H1 (cell line): ENCODE measurements around the gene EFHB. TPM values are rescaled to one million over a fixed set of nuclear protein-coding genes. Genes with fewer than 3 reads are reported as not detected.

Experiments used
- CTCF ChIA-PET: fragments of 300-600 bp; sonication (Branson Sonifier 250); formaldehyde crosslinking; loops from one replicate; lab custom pipeline; 2021; ENCODE audit not compliant: partially characterized antibody; lab: Charles Lee
- POLR2A ChIA-PET: fragments of 300-600 bp; sonication (Branson Sonifier 250); formaldehyde crosslinking; loops from one replicate; lab custom pipeline; 2021; ENCODE audit warnings: inconsistent platforms; ENCODE audit not compliant: partially characterized antibody; lab: Charles Lee
- DNase-seq, 2 experiments: peaks; one replicate each; pipeline versions ENCODE4 v3.0.0 to v3.0.0-alpha.2; 2010 to 2022; ENCODE audit warnings: low spot score in 2 of 2, low read depth in 1 of 2, mixed read lengths in 1 of 2
- FAIRE-seq: peaks from 2 replicates; lab custom pipeline; 2011; peaks lifted over from hg19 to GRCh38; lab: Jason Lieb, UNC
- H2AFZ ChIP-seq: 2 replicates; pipeline ENCODE4 v1.8.1; 2012; ENCODE audit warnings: low read length, inconsistent platforms
- H2AK5ac ChIP-seq: 2 replicates; pipeline ENCODE4 v1.6.1; 2013; ENCODE audit warnings: low read depth, low read length
- H2BK120ac ChIP-seq: replicated peaks from 2 replicates; pipeline ENCODE3; 2013; ENCODE audit warnings: low read depth, low read length, inconsistent platforms
- H2BK12ac ChIP-seq: 2 replicates; pipeline ENCODE4 v1.6.1; 2013; ENCODE audit warnings: low read depth, low read length
- H2BK15ac ChIP-seq: 2 replicates; pipeline ENCODE4 v1.6.1; 2013; ENCODE audit warnings: low read length
- H2BK20ac ChIP-seq: 2 replicates; pipeline ENCODE4 v1.6.1; 2013; ENCODE audit warnings: low read length
- H2BK5ac ChIP-seq: 2 replicates; pipeline ENCODE4 v1.6.1; 2013; ENCODE audit warnings: low read depth, low read length
- H3K14ac ChIP-seq: 2 replicates; pipeline ENCODE4 v1.6.1; 2013; ENCODE audit warnings: inconsistent platforms; ENCODE audit not compliant: insufficient read length
- H3K18ac ChIP-seq: 2 replicates; pipeline ENCODE4 v1.6.1; 2013; ENCODE audit warnings: low read length; ENCODE audit errors: extremely low read depth
- H3K23ac ChIP-seq: 2 replicates; pipeline ENCODE4 v1.6.1; 2013; ENCODE audit warnings: inconsistent platforms; ENCODE audit not compliant: insufficient read length
- H3K23me2 ChIP-seq: 2 replicates; pipeline ENCODE4 v1.6.1; 2013; ENCODE audit warnings: low read depth, low read length
- H3K27ac ChIP-seq: 2 replicates; pipeline ENCODE4 v1.6.1; 2011; ENCODE audit warnings: low read depth, low read length, inconsistent platforms
- H3K27me3 ChIP-seq, 4 experiments: replicated peaks in 1 of 4; 1 replicate in 1 of 4; 2 replicates in 3 of 4; pipeline versions ENCODE4 v1.6.1 to v1.8.1; 2011 to 2013; ENCODE audit warnings: low read length in 3 of 4, mild to moderate bottlenecking in 3 of 4, inconsistent platforms in 2 of 4, mixed read lengths in 2 of 4, moderate library complexity in 1 of 4; ENCODE audit not compliant: control insufficient read depth in 3 of 4, insufficient read depth in 3 of 4; ENCODE audit errors: extremely low read depth in 1 of 4
- H3K36me3 ChIP-seq, 4 experiments: 2 replicates each; pipeline versions ENCODE4 v1.6.1 to v1.8.1; 2011 to 2013; ENCODE audit warnings: mild to moderate bottlenecking in 4 of 4, low read length in 3 of 4, moderate library complexity in 2 of 4, control low read depth in 1 of 4, inconsistent platforms in 1 of 4; ENCODE audit not compliant: insufficient read depth in 4 of 4, control insufficient read depth in 2 of 4
- H3K4ac ChIP-seq: replicated peaks from 2 replicates; pipeline ENCODE3; 2013; ENCODE audit warnings: low read length, low read depth, mixed read lengths, inconsistent platforms; ENCODE audit not compliant: insufficient read length
- H3K4me1 ChIP-seq, 4 experiments: replicated peaks in 1 of 4; 1 replicate in 1 of 4; 2 replicates in 3 of 4; pipeline versions ENCODE4 v1.6.1 to v1.8.1; 2011 to 2013; ENCODE audit warnings: low read length in 3 of 4, inconsistent platforms in 2 of 4, mixed read lengths in 1 of 4; ENCODE audit not compliant: insufficient read depth in 4 of 4, control insufficient read depth in 3 of 4
- H3K4me2 ChIP-seq, 2 experiments: 2 replicates each; pipeline versions ENCODE4 v1.6.1 to v1.8.1; 2011 to 2013; ENCODE audit warnings: low read depth in 2 of 2, low read length in 2 of 2, control low read depth in 1 of 2, inconsistent platforms in 1 of 2, mild to moderate bottlenecking in 1 of 2; ENCODE audit not compliant: insufficient read depth in 1 of 2
- H3K4me3 ChIP-seq, 4 experiments: fragments of 200-600, 300-600 bp in 1 of 4; sonication (generic), shearing (Covaris generic), sonication (Bioruptor Twin) in 1 of 4; 2 replicates each; pipeline versions ENCODE4 v1.5.1 to v1.8.1; 2011 to 2016; ENCODE audit warnings: low read length in 4 of 4, low read depth in 3 of 4, control low read depth in 2 of 4, inconsistent platforms in 2 of 4, mild to moderate bottlenecking in 2 of 4, mixed read lengths in 1 of 4, moderate library complexity in 1 of 4; ENCODE audit not compliant: insufficient read depth in 2 of 4; ENCODE audit errors: extremely low read depth in 1 of 4
- H3K56ac ChIP-seq: replicated peaks from 2 replicates; pipeline ENCODE3; 2013; ENCODE audit warnings: low read depth, mild to moderate bottlenecking, mixed read lengths, low read length, inconsistent platforms; ENCODE audit not compliant: insufficient read length
- H3K79me1 ChIP-seq: 2 replicates; pipeline ENCODE4 v1.6.1; 2013; ENCODE audit warnings: low read depth, low read length, control low read depth
- H3K79me2 ChIP-seq, 2 experiments: 2 replicates each; pipeline versions ENCODE4 v1.6.1 to v1.8.1; 2012 to 2013; ENCODE audit warnings: low read length in 2 of 2, mild to moderate bottlenecking in 2 of 2, inconsistent platforms in 1 of 2; ENCODE audit not compliant: insufficient read depth in 2 of 2, control insufficient read depth in 1 of 2
- H3K9ac ChIP-seq, 4 experiments: replicated peaks in 1 of 4; 1 replicate in 1 of 4; 2 replicates in 3 of 4; pipeline versions ENCODE4 v1.6.1 to v1.8.1; 2011 to 2013; ENCODE audit warnings: low read depth in 3 of 4, low read length in 3 of 4, control low read depth in 2 of 4, mild to moderate bottlenecking in 2 of 4, moderate library complexity in 2 of 4, inconsistent platforms in 1 of 4; ENCODE audit errors: extremely low read depth in 1 of 4
- H3K9me3 ChIP-seq, 2 experiments: 2 replicates each; pipeline versions ENCODE4 v1.6.1 to v1.8.1; 2012 to 2013; ENCODE audit warnings: mild to moderate bottlenecking in 2 of 2, moderate library complexity in 2 of 2, control low read depth in 1 of 2, inconsistent platforms in 1 of 2, low read depth in 1 of 2, low read length in 1 of 2, mixed read lengths in 1 of 2; ENCODE audit not compliant: insufficient read depth in 2 of 2
- H4K20me1 ChIP-seq, 2 experiments: replicated peaks in 1 of 2; 2 replicates each; pipeline versions ENCODE3 to v1.8.1; 2011 to 2013; ENCODE audit warnings: inconsistent platforms in 2 of 2, low read length in 2 of 2, mild to moderate bottlenecking in 1 of 2; ENCODE audit not compliant: insufficient read depth in 2 of 2, control insufficient read depth in 1 of 2
- H4K5ac ChIP-seq: 2 replicates; pipeline ENCODE4 v1.6.1; 2013; ENCODE audit warnings: low read length, low read depth, mixed read lengths, inconsistent platforms; ENCODE audit not compliant: insufficient read length
- H4K8ac ChIP-seq: 2 replicates; pipeline ENCODE4 v1.8.0; 2013; ENCODE audit warnings: mild to moderate bottlenecking, moderate library complexity, low read length, inconsistent platforms; ENCODE audit not compliant: insufficient read depth; ENCODE audit errors: extremely low read depth
- H4K91ac ChIP-seq: replicated peaks from 2 replicates; pipeline ENCODE3; 2013; ENCODE audit warnings: low read length, mixed read lengths, inconsistent platforms; ENCODE audit not compliant: insufficient read length
- CHD2 ChIP-seq: IDR thresholded peaks from 2 replicates; pipeline ENCODE4 v1.6.1; 2012; ENCODE audit warnings: low read length, improper control_type of control experiment
- GABPA ChIP-seq: IDR thresholded peaks from 2 replicates; pipeline ENCODE4 v1.6.1; 2011; ENCODE audit warnings: mild to moderate bottlenecking, low read length, moderate library complexity, borderline replicate concordance; ENCODE audit not compliant: insufficient read depth
- POLR2A ChIP-seq, 2 experiments: IDR thresholded peaks; 1 replicate in 1 of 2; 2 replicates in 1 of 2; pipeline ENCODE4 v1.6.1; 2011; ENCODE audit warnings: low read depth in 2 of 2, low read length in 2 of 2, mild to moderate bottlenecking in 2 of 2; ENCODE audit errors: control extremely low read depth in 1 of 2
- RFX5 ChIP-seq: IDR thresholded peaks from 2 replicates; pipeline ENCODE4 v1.6.1; 2011; ENCODE audit warnings: low read depth, low read length, improper control_type of control experiment, borderline replicate concordance
- RXRA ChIP-seq: IDR thresholded peaks from 2 replicates; pipeline ENCODE4 v1.6.1; 2011; ENCODE audit warnings: low read depth, mild to moderate bottlenecking, low read length, moderate library complexity; ENCODE audit not compliant: insufficient read depth
- SAP30 ChIP-seq: fragments of 300-600 bp; sonication (generic); IDR thresholded peaks from 2 replicates; pipeline ENCODE4 v1.7.1; 2012; ENCODE audit warnings: low read length, moderate library complexity, mild to moderate bottlenecking, inconsistent platforms; ENCODE audit not compliant: insufficient read depth, insufficient replicate concordance
- SIN3A ChIP-seq, 2 experiments: IDR thresholded peaks in 1 of 2; conservative IDR thresholded peaks in 1 of 2; 2 replicates each; pipeline ENCODE4 v1.6.1; 2011 to 2012; ENCODE audit warnings: low read length in 2 of 2, improper control_type of control experiment in 1 of 2, low read depth in 1 of 2, mild to moderate bottlenecking in 1 of 2
- SIX5 ChIP-seq: IDR thresholded peaks from 2 replicates; pipeline ENCODE4 v1.6.1; 2011; ENCODE audit warnings: mild to moderate bottlenecking, low read depth, low read length
- SP4 ChIP-seq: IDR thresholded peaks from 2 replicates; pipeline ENCODE4 v1.6.1; 2012; ENCODE audit warnings: low read length, inconsistent platforms
- YY1 ChIP-seq: IDR thresholded peaks from 2 replicates; pipeline ENCODE4 v1.6.1; 2011; ENCODE audit warnings: low read depth, mild to moderate bottlenecking, low read length
- ZNF274 ChIP-seq: IDR thresholded peaks from 2 replicates; pipeline ENCODE4 v1.7.0; 2012; ENCODE audit warnings: low read length, borderline replicate concordance; ENCODE audit errors: extremely low read depth
- WGBS, 2 experiments: shearing (Covaris generic) in 1 of 2; methylation state at CpG; one replicate each; pipeline versions ENCODE4 v1.1.6 to v1.1.7; 2013 to 2015; ENCODE audit warnings: low lambda C conversion rate in 2 of 2, mixed read lengths in 2 of 2, inconsistent platforms in 1 of 2, low coverage in 1 of 2, missing lambda C conversion rate in 1 of 2; ENCODE audit not compliant: insufficient replicate concordance in 2 of 2, insufficient coverage in 1 of 2, insufficient read length in 1 of 2; ENCODE audit errors: extremely low coverage in 1 of 2, missing lambda C conversion rate in 1 of 2; 5-methylcytosine and 5-hydroxymethylcytosine counted together
- polyA plus RNA-seq, 7 experiments: library from polyadenylated mRNA; depleted of rRNA in 3 of 7; stranded (reverse) in 5 of 7; unstranded in 2 of 7; fragments of >200 nt in 5 of 7; fragments of 200-250 nt in 2 of 7; gene quantifications; 1 replicate in 5 of 7; 2 replicates in 1 of 7; 4 replicates in 1 of 7; pipeline versions ENCODE4 v1.2.1 to v1.2.3, GENCODE V29; 2011 to 2013; ENCODE audit warnings: missing spikeins in 2 of 7, mixed read lengths in 2 of 7
- total RNA-seq: library from RNA; stranded (reverse); fragmentation: NEBNext Ultra II Directional; extraction: Animal tissue kit (Norgen Biotek cat#: 25700); gene quantifications from 2 replicates; pipeline ENCODE4 v1.2.1, GENCODE V29; 2021
- TF ChIP-seq, protein P1 (sequence below): IDR thresholded peaks from 2 replicates; pipeline ENCODE4 v1.6.1; 2012; ENCODE audit warnings: low read length, inconsistent platforms

EFHB gene
- total and polyA plus RNA-seq, 2 of the 8 experiments (the other 6 are each of a cell fraction or from before 2014, with no cell fraction given), result 0.12 to 1.3 TPM

DNA sequence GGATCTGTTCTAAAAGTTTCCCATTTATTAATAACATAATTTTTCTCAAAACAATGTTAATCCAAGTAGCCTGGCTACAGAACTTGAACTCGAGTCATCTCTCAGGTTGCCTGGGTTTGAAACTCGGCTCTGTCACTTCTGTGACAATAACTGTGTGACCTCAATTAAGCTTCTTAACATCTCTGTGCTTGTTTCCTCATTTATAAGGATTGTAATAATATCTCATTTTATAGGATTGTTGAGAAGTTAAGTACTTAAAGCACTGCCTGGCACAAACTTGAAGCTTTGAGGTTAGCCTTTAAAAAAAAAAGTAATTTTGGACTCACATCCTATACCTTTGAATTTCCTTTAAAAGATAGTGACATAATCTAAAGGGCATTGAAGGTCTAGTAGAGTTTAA is 16.3 kb upstream of the EFHB start:
- Histone ChIP-seq H3K4me2 (no peak overlapping the region; a peak in 1 of 4 replicates), H4K20me1 (peaks cover 2 to 4% of the 10 kb centered on the region in 2 experiments)
- no peak for TF ChIP-seq SP4
- TF ChIP-seq RFX5, result no peak
- no peak for TF ChIP-seq POLR2A (IDR thresholded peaks at IDR 0.05; ENCODE audit: control extremely low read depth in 1 of 2, low read depth in 2 of 2, low read length in 2 of 2)
- TF ChIP-seq ZNF274, result no peak
- TF ChIP-seq SIX5, result no peak
- TF ChIP-seq SAP30, result no peak
- TF ChIP-seq YY1, result no peak
- TF ChIP-seq SIN3A (conservative IDR thresholded peaks at IDR 0.05 in 1 of 2, IDR thresholded peaks at IDR 0.05 in 1 of 2; ENCODE audit: low read depth in 1 of 2, low read length in 2 of 2), result no peak
- TF ChIP-seq CHD2, result no peak
- TF ChIP-seq GABPA, result no peak
- no peak for TF ChIP-seq RXRA
- TF ChIP-seq, protein P1, sequence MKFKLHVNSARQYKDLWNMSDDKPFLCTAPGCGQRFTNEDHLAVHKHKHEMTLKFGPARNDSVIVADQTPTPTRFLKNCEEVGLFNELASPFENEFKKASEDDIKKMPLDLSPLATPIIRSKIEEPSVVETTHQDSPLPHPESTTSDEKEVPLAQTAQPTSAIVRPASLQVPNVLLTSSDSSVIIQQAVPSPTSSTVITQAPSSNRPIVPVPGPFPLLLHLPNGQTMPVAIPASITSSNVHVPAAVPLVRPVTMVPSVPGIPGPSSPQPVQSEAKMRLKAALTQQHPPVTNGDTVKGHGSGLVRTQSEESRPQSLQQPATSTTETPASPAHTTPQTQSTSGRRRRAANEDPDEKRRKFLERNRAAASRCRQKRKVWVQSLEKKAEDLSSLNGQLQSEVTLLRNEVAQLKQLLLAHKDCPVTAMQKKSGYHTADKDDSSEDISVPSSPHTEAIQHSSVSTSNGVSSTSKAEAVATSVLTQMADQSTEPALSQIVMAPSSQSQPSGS, result no peak

More for the DNA sequence above, 16.3 kb upstream of the EFHB start:
- H2BK5ac ChIP-seq, result no peak overlapping the region
- POLR2A ChIA-PET, result interaction anchor here (2.1 kb wide), 1 partner anchor 8 kb away, joined by 10 read pairs; no protein-coding TSS in a partner anchor
- H2BK20ac ChIP-seq, result no peak overlapping the region
- no peak overlapping the region for H4K5ac ChIP-seq
- H3K4ac ChIP-seq, result no peak overlapping the region
- H3K18ac ChIP-seq, result no peak overlapping the region
- no peak overlapping the region for H4K91ac ChIP-seq
- H3K56ac ChIP-seq, result no peak overlapping the region
- no peak overlapping the region for H3K27ac ChIP-seq
- H2BK15ac ChIP-seq, result no peak overlapping the region
- H3K27me3 ChIP-seq, result no peaks in the 10 kb centered on the region
- H3K9ac ChIP-seq, result no peak overlapping the region
- H3K79me2 ChIP-seq, result peaks cover 32 to 79% of the 10 kb centered on the region in 2 experiments
- DNase-seq (no peak), FAIRE-seq (no peak)
- H3K23me2 ChIP-seq, result no peaks in the 10 kb centered on the region; the same call in 1 of the 2 replicates
- no peaks in the 10 kb centered on the region for H3K9me3 ChIP-seq
- H3K23ac ChIP-seq, result no peak overlapping the region
- no peak overlapping the region for H3K14ac ChIP-seq
- H3K36me3 ChIP-seq, result peaks cover 3 to 45% (median 21%) of the 10 kb centered on the region in 4 experiments; a peak in 7 of 8 replicates
- H2AFZ ChIP-seq, result no peak overlapping the region
- WGBS, 2 experiments, result 96% methylated on average over 2 of the region's 2 CpGs; no CpG with 5 or more reads in 1 of the 2 experiments
- H3K4me1 ChIP-seq, result peaks cover 3 to 5% (median 5%) of the 10 kb centered on the region in 4 experiments
- H2AK5ac ChIP-seq, result no peak overlapping the region
- H2BK120ac ChIP-seq, result no peak overlapping the region
- H3K4me3 ChIP-seq, result no peak overlapping the region
- no peak overlapping the region for H2BK12ac ChIP-seq
- no peak overlapping the region for H4K8ac ChIP-seq
- H3K79me1 ChIP-seq, result peaks cover 3% of the 10 kb centered on the region; the same call in 1 of the 2 replicates
- CTCF ChIA-PET, result no interaction called here
